K562 (cell line): ENCODE results near the gene AGO3. TPM values are rescaled to one million over a fixed set of nuclear protein-coding genes. Genes with fewer than 3 reads are reported as not detected.

Source experiments
- ARID1B ChIP-seq: fragments of 450-650 bp; IDR thresholded peaks from 2 replicates; pipeline ENCODE4 v1.6.1; 2016; ENCODE audit warnings: antibody characterized with exemption, mild to moderate bottlenecking, inconsistent platforms
- ASH1L ChIP-seq: fragments of 450-650 bp; IDR thresholded peaks from 2 replicates; pipeline ENCODE4 v1.6.1; 2018; ENCODE audit warnings: borderline replicate concordance, mild to moderate bottlenecking, low read depth; ENCODE audit not compliant: partially characterized antibody
- BMI1 ChIP-seq: fragments of 150-350 bp; IDR thresholded peaks from 2 replicates; pipeline ENCODE4 v1.6.1; 2014; ENCODE audit warnings: low read length
- BRCA1 ChIP-seq, 2 experiments: fragments of 450-650 bp in 1 of 2; sonication (generic) in 1 of 2; formaldehyde crosslinking in 1 of 2; IDR thresholded peaks; 2 replicates each; pipeline versions ENCODE4 v1.5.0 to v1.6.1; 2017 to 2020; ENCODE audit warnings: mild to moderate bottlenecking in 1 of 2, missing genetic modification reagents in 1 of 2
- ELF2 ChIP-seq: fragments of 250-450 bp; sonication (Bioruptor Pico); IDR thresholded peaks from 2 replicates; pipeline ENCODE4 v1.5.0; 2021; ENCODE audit warnings: mild to moderate bottlenecking
- ESRRB ChIP-seq: fragments of 250-450 bp; sonication (Bioruptor Pico); IDR thresholded peaks from 2 replicates; pipeline ENCODE4 v1.5.0; 2020; ENCODE audit warnings: mild to moderate bottlenecking, moderate library complexity, borderline replicate concordance
- HDAC2 ChIP-seq: fragments of 450-650 bp; IDR thresholded peaks from 2 replicates; pipeline ENCODE4 v1.6.1; 2016; ENCODE audit warnings: mild to moderate bottlenecking
- HDGF ChIP-seq: fragments of 450-650 bp; IDR thresholded peaks from 2 replicates; pipeline ENCODE4 v1.6.1; 2016
- HLTF ChIP-seq: fragments of 450-650 bp; IDR thresholded peaks from 2 replicates; pipeline ENCODE4 v1.6.1; 2016
- OTX1 ChIP-seq: fragments of 450-650 bp; formaldehyde crosslinking; IDR thresholded peaks from 2 replicates; pipeline ENCODE4 v1.4.0; 2022; ENCODE audit warnings: mild to moderate bottlenecking
- POLR2AphosphoS2 ChIP-seq: IDR thresholded peaks from 2 replicates; pipeline ENCODE4 v1.6.1; 2012; ENCODE audit warnings: low read length, improper control_type of control experiment
- RCOR1 ChIP-seq, 2 experiments: IDR thresholded peaks; 2 replicates each; pipeline ENCODE4 v1.6.1; 2012; ENCODE audit warnings: low read depth in 2 of 2, low read length in 2 of 2, borderline replicate concordance in 1 of 2, improper control_type of control experiment in 1 of 2
- SMARCE1 ChIP-seq: fragments of 450-650 bp; IDR thresholded peaks from 2 replicates; pipeline ENCODE4 v1.7.1; 2016; ENCODE audit warnings: mild to moderate bottlenecking
- SP1 ChIP-seq: sonication (generic); formaldehyde crosslinking; IDR thresholded peaks from 2 replicates; pipeline ENCODE4 v1.8.1; 2022; ENCODE audit warnings: mild to moderate bottlenecking, missing genetic modification reagents
- YY1 ChIP-seq, 3 experiments: IDR thresholded peaks; 2 replicates each; pipeline ENCODE4 v1.6.1; 2011; ENCODE audit warnings: low read length in 2 of 3, mild to moderate bottlenecking in 2 of 3, moderate library complexity in 2 of 3, borderline replicate concordance in 1 of 3, control low read depth in 1 of 3, low read depth in 1 of 3; ENCODE audit not compliant: insufficient read depth in 3 of 3, insufficient replicate concordance in 2 of 3, control insufficient read depth in 1 of 3, insufficient read length in 1 of 3; ENCODE audit errors: extremely low read depth in 1 of 3
- ZBTB7A ChIP-seq: IDR thresholded peaks from 2 replicates; pipeline ENCODE4 v1.6.1; 2011; ENCODE audit warnings: low read depth, mild to moderate bottlenecking, low read length, moderate library complexity, borderline replicate concordance; ENCODE audit not compliant: control insufficient read depth
- ZFP36 ChIP-seq: fragments of 150-350 bp; IDR thresholded peaks from 2 replicates; pipeline ENCODE4 v1.6.1; 2018; ENCODE audit warnings: low read length, low read depth; ENCODE audit not compliant: partially characterized antibody
- ZKSCAN1 ChIP-seq: fragments of 150-350 bp; IDR thresholded peaks from 2 replicates; pipeline ENCODE4 v1.6.1; 2016; ENCODE audit warnings: low read depth, low read length
- ZNF263 ChIP-seq: sonication (generic); formaldehyde crosslinking; IDR thresholded peaks from 2 replicates; pipeline ENCODE4 v1.8.0; 2022; ENCODE audit warnings: mild to moderate bottlenecking, missing genetic modification reagents, borderline replicate concordance
- ZNF586 ChIP-seq: fragments of 450-650 bp; formaldehyde crosslinking; conservative IDR thresholded peaks from 2 replicates; pipeline ENCODE4 v1.4.0; 2020; ENCODE audit warnings: mild to moderate bottlenecking, moderate library complexity
- ZNF830 ChIP-seq: fragments of 250-450 bp; sonication (Bioruptor Pico); IDR thresholded peaks from 2 replicates; pipeline ENCODE4 v1.5.0; 2021; ENCODE audit warnings: mild to moderate bottlenecking
- polyA plus RNA-seq, 8 experiments: library from polyadenylated mRNA; depleted of rRNA in 4 of 8; stranded (reverse) in 5 of 8; unstranded in 3 of 8; fragments of >200 nt; fragmentation: Nextera tagmentation in 2 of 8; fragmentation: Illumina TruSeq in 1 of 8; extraction: Ambion mirVana in 2 of 8; extraction: Trizol in 1 of 8; gene quantifications; 2 replicates each; pipeline versions ENCODE4 v1.2.1 to v1.2.3, GENCODE V29; 2011 to 2014; ENCODE audit warnings: inconsistent platforms in 1 of 8, missing spikeins in 1 of 8
- total RNA-seq, 7 experiments: library from RNA; depleted of rRNA in 6 of 7; stranded (reverse); fragments of >200 nt in 6 of 7; fragmentation: Illumina TruSeq in 2 of 7; extraction: Trizol in 2 of 7; gene quantifications; 2 replicates each; pipeline versions ENCODE4 v1.2.1 to v1.2.3, GENCODE V29; 2011 to 2021; ENCODE audit warnings: low replicate concordance in 1 of 7
- TF ChIP-seq, protein P1 (sequence below): sonication (generic); formaldehyde crosslinking; IDR thresholded peaks from 2 replicates; pipeline ENCODE4 v1.8.0; 2022; ENCODE audit warnings: missing genetic modification reagents, mild to moderate bottlenecking, moderate library complexity, borderline replicate concordance
- TF ChIP-seq, protein P2 (sequence below): fragments of 250-450 bp; sonication (Bioruptor Pico); IDR thresholded peaks from 2 replicates; pipeline ENCODE4 v1.8.0; 2022; ENCODE audit warnings: moderate library complexity, mild to moderate bottlenecking, inconsistent platforms
- TF ChIP-seq, protein P3 (sequence below): sonication (generic); formaldehyde crosslinking; IDR thresholded peaks from 2 replicates; pipeline ENCODE4 v1.8.0; 2022; ENCODE audit warnings: mild to moderate bottlenecking, missing genetic modification reagents
- TF ChIP-seq, protein P4 (sequence below): fragments of 250-450 bp; sonication (Bioruptor Pico); IDR thresholded peaks from 2 replicates; pipeline ENCODE4 v1.8.0; 2021; ENCODE audit warnings: moderate library complexity, mild to moderate bottlenecking, inconsistent platforms

Gene AGO3
- total and polyA plus RNA-seq, 9 of the 15 experiments (the other 6 are each of a cell fraction or from before 2014, with no cell fraction given): 4.5 to 41.5 (median 22.7) TPM

DNA sequence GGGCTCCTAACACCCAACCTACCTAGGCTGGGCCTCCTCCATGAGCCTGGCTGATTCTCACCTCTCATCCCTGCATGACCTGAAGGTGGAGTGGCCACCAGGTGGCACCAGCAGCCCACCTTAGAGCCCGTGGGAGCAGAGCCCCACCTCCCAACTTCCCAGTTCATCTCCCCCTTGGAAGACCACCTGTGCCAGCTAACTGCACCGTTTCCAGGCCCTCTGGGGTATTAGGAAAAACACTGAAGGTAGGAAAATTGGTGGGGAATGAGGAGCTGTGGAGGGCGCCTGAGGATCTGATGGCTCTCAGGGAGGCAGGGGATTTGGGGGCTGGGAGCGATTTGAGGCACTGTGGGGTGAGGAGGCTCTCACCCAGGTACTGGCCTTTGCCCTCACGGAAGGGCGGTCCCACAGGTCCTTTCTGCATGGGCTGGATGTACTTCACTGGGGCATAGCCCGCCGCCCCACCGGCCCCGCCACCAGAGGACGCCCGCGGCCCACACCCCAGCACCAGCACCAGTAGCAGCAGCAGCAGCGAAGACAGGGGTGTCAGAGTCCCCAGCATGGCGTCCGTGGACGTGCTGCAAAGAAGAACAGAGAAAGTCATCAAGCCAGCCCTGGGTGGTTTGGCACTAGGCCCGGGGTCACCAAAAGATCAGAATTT, 168.9 kb downstream of the AGO3 start (continued):
- TF ChIP-seq ZKSCAN1 (0 out of 2 replicates have a peak, but pooled peaks have one; percentile 40), ELF2 (CRISPR knock-in tag) (peak; percentile 16; the same call in 1 of the 2 replicates), YY1 (IDR thresholded peaks at IDR 0.05; ENCODE audit: borderline replicate concordance in 1 of 3, control insufficient read depth in 1 of 3, extremely low read depth in 1 of 3, insufficient read depth in 3 of 3, insufficient read length in 1 of 3, insufficient replicate concordance in 2 of 3, low read depth in 1 of 3, low read length in 2 of 3) (peak in 2 of 3 experiments; percentile 70 to 77), ZNF586 (CRISPR knock-in tag) (no peak), ZBTB7A (peak; percentile 71; the same call in 1 of the 2 replicates), ASH1L (no peak), SP1 (peak; percentile 60; the same call in 1 of the 2 replicates), RCOR1 (IDR thresholded peaks at IDR 0.05; ENCODE audit: borderline replicate concordance in 1 of 2, low read depth in 2 of 2, low read length in 2 of 2) (peak in 1 of 2 experiments; percentile 44; a peak in 3 of 4 replicates), ZNF263 (CRISPR knock-in tag) (peak; percentile 68; the same call in 1 of the 2 replicates), ESRRB (no peak), BMI1 (no peak), HDGF (peak; percentile 91; the same call in 1 of the 2 replicates), SMARCE1 (peak; percentile 59; the same call in 1 of the 2 replicates), OTX1 (CRISPR knock-in tag) (0 out of 2 replicates have a peak, but pooled peaks have one; percentile 52), HLTF (peak; percentile 81), ZFP36 (peak; percentile 44), POLR2AphosphoS2 (no peak), ZNF830 (peak; percentile 79; the same call in 1 of the 2 replicates), BRCA1 (IDR thresholded peaks at IDR 0.05) (no peak), BRCA1 (CRISPR knock-in tag; IDR thresholded peaks at IDR 0.05) (0 out of 2 replicates have a peak, but pooled peaks have one; percentile 71), ARID1B (peak; percentile 58; the same call in 1 of the 2 replicates), HDAC2 (peak; percentile 79; the same call in 1 of the 2 replicates)
- TF ChIP-seq, protein P1, sequence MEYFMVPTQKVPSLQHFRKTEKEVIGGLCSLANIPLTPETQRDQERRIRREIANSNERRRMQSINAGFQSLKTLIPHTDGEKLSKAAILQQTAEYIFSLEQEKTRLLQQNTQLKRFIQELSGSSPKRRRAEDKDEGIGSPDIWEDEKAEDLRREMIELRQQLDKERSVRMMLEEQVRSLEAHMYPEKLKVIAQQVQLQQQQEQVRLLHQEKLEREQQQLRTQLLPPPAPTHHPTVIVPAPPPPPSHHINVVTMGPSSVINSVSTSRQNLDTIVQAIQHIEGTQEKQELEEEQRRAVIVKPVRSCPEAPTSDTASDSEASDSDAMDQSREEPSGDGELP (CRISPR knock-in tag): peak; percentile 54; the same call in 1 of the 2 replicates
- TF ChIP-seq, protein P2, sequence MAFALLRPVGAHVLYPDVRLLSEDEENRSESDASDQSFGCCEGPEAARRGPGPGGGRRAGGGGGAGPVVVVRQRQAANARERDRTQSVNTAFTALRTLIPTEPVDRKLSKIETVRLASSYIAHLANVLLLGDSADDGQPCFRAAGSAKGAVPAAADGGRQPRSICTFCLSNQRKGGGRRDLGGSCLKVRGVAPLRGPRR: no peak
- TF ChIP-seq, protein P3, sequence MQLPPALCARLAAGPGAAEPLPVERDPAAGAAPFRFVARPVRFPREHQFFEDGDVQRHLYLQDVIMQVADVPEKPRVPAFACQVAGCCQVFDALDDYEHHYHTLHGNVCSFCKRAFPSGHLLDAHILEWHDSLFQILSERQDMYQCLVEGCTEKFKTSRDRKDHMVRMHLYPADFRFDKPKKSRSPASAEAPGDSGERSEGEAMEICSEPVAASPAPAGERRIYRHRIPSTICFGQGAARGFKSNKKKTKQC: peak; percentile 19; the same call in 1 of the 2 replicates
- TF ChIP-seq, protein P4, sequence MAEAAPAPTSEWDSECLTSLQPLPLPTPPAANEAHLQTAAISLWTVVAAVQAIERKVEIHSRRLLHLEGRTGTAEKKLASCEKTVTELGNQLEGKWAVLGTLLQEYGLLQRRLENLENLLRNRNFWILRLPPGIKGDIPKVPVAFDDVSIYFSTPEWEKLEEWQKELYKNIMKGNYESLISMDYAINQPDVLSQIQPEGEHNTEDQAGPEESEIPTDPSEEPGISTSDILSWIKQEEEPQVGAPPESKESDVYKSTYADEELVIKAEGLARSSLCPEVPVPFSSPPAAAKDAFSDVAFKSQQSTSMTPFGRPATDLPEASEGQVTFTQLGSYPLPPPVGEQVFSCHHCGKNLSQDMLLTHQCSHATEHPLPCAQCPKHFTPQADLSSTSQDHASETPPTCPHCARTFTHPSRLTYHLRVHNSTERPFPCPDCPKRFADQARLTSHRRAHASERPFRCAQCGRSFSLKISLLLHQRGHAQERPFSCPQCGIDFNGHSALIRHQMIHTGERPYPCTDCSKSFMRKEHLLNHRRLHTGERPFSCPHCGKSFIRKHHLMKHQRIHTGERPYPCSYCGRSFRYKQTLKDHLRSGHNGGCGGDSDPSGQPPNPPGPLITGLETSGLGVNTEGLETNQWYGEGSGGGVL (CRISPR knock-in tag): no peak
